NCI-H1417 (cell line): ENCODE results near the gene ORC6.

Experiments
- DNase-seq, 3 experiments: peaks; one replicate each; lab custom pipeline; 2025; lab: John Stamatoyannopoulos, UW

ORC6 gene

DNA sequence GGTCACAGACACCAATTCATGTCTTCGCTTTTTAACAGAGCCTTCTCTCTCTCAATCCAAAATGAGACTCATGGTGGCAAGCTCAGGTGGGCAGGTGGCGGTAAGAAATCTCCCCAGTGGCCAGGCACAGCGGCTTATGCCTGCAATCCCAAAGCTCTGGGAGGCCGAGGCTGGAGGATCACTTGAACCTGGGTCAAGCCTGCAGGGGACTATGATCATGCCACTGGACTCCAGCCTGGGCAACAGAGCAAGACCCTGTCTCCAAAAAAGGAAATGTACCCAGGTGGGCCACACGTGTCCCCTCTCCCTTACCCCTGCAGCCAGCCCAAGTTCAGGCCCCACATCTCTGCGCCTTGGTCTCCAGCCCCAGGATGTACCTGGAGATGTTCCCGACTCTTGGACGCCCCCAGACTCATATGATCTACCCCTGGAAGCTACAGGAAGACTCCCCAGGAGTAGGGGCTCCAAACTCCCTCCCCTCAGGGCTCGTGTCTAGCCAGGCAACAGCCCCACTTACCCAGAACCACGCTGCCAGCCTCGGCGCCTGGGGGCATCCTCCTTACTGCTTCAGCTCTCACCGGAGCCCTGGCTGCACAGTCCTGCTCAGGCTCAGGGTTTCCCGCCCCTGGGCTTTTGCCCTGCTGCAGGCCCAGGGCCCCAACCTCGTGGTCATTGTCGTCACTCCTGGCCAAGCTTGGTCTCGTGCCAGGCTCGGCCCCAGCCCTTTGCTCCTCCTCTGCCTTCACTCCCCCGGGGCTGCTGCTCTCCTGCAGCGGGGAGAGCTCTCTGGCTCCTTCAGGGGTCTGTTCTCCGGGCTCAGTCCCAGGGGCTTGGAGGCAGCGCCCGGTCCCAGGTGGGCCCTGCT, 42.5 kb downstream of the ORC6 start:
- DNase-seq = no peak

DNA sequence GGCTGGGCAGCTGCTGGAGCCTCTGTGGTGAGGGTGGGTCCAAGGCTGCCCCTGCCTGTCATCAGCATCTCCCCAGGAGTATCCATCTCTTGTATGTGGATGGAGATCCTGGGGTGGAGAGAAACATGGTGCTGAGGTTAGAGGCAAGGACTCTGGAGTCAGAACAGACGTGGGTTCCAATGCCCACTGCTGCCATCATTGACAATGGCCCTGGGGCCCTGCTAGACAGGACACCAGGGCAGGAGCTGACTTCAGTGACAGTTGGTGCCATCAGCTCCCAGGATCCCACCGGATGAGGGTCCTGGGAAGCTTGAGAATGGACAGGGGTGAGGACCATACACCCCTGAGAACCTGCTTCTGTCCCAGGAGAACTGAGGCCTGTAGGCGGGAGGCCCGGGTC, 43.1 kb downstream of the ORC6 start:
- DNase-seq = no peak

DNA sequence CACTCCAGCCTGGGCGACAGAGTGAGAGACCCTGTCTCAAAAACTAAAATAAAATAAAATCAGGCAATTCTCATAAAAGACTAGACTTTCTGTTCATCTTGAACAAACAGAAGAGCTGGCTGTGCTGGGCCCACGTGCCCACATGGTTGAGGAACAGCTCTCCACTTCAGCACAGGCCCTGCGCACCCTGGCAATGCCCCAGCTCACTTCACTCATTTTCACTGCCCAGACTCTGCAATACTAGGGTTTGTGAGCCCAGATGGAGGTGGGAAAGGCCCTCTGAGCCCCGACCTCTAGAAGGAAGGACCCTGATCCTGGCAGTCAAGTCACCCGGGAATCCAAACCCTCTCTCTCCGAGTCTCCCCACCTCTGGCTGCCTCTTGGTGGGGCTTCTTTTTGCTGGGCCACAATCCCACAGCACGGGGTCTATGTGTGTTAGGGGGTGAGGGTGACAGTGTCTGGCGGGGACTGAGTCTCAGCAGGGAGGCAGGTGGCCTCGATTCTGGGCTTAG, 43.9 kb downstream of the ORC6 start:
- no peak for DNase-seq

DNA sequence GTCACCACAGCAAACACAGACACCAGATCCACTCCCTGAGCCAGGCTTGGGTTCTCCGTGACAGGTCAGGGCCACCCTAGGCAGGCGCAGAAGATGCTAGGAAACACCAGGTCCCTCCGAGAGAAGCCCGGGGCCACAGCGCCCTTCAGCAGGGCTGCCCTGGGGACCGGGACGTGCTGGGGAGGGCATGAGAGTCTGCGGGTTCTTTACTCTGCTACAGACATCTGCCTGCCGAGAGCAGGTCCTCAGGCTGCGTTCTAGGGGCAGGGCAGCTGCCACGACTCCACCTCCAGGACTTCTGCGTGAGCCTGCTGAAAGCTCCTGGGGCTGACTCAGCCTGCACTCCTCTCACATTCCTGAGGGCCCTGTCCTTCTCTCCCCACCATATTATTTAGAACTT, 47.2 kb downstream of the ORC6 start:
- no peak for DNase-seq

DNA sequence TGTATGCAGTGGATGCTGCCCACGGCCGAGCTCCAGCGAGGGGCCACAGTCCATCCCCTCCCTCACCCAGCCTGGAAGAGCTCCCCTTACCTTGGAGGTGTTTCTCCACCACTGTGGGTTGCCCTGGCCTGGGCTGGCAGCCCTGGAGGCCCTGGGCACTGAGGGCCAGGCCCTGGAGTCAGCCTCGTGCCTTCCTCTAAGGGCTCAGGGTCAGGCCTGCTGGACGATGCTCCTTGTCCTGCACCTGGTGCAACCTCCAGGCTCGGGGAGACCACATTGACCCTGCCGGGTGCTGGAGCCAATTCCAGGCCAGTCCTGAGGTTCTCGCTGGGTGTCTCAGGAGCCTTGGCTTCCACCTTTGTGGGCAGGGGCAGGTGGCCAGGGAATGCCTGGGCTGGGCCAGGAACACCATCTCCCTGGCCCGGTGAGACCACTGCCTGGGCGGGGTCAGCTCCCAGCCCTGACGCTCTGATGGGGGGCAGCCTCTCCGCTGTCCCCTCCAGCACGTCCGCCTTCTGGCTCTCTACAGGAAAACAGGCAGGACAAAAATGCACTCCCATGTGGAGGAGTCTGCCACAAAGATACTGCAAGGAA, 48.3 kb downstream of the ORC6 start:
- no peak for DNase-seq

DNA sequence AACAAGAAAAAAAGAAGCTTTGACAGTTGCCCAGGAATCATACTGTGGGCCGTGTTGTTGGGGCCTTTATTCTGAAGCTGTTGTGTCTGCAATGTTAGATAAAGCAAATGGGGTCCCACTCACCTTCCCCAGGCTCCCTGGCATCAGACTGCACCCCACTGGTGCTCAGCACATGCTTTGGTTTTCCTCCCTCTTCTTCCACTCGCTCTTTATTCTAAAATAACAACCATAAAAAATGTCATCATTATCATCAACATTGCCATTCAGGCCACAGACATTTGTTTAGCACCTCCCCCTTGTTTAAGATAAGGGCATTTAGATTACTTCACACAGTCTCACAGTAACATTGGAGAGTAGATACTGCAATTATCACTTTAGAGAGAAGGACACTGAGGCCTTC, 50.5 kb downstream of the ORC6 start:
- DNase-seq = no peak

DNA sequence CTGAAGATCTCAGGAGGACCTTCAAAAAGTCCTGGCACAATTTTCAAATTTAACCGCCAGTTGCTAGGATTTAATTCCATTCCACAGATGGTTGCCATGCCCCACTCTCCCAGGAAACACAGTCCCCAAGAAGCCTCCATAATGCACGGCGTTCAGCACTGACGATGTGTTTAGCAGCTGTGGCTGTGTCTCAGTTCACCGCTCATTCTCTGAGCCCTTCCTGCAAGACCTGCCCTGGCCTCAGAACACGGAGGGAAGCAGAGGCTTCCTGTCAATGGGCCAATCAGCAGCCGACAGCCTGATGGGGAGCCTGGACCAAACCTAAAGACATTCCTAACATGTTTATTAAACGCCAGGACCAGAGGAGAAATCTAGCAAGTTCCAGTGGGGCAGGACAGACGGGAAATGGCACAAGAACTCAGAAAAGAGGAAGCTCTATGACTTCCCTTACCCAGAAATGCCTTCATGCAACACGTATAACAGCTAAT, 53.8 kb downstream of the ORC6 start:
- peak in 1 of 3 experiments; percentile 9 for DNase-seq

DNA sequence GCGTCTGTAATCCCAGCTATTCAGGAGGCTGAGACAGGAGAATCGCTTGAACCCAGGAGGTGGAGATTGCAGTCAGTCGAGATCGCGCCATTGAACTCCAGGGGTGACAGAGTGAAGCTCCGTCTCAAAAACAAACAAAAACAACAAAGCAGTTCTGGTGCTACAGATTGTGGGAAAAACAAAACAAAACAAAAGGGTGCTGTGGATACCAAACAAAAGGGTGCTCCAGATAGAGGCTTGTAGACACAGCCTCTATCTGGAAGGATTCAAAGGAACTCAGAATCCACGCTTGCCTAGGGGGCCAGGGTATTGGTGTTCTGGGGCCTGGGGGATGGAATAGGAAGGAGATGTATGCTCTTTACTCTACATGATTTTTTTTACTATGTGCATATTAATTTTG, 56.2 kb downstream of the ORC6 start:
- DNase-seq = peak in 1 of 3 experiments; percentile 30

DNA sequence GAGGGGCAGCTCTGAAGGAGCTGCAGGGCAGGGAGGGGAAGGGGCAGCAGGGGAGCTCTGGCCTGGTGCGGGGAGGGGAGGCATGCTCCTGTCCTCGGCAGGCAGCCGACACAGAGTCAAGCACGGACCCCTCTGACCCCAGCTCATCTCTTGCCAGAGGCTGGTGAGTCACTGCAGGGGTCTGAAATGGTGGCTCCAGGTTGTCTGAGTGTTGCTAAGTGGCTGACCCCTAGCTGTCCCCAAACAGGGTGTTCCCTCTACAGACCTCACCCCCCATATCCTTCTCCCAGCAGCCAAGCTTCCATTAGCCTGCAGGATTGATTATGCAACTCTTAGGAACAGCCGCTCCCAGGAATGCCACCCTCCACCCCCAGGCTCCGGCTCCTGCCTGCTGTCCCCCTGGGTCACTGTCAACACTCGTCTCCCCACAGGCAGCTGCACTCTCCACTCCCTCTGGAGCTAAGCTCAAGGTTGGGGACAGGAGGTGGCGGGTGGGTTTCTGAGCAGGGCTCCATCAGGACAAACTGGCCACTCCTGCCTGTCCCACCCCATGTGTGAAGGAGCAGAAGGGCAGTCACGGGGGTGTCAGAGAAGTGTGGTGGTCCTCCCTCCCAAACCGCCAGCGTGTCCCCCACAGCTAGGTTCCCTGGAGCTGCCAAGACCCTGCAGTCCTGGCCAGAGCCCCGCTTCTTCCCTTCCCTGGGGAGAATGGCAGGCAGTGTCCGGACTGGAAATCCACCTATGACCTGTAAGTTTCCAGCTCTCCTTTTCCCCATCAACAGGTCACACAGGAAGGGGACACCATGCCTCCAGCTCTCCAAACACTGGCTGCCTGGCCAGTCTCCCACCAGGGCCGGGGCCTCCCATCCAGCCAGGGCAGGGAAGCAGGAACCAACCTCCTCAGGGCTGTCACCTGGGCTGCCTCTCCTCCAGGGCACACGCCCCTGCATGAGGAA, 57.6 kb downstream of the ORC6 start:
- peak in 1 of 3 experiments; percentile 10 for DNase-seq
